Tibial artery (tissue), 4 donors: Measurements from ENCODE around the gene C9orf78.

Experiments used
- DNase-seq, 2 donors: peaks; one replicate each; pipeline ENCODE4 v3.0.0-alpha.2; 2019
- H3K27ac ChIP-seq, 2 donors: fragments of 200-600 bp; sonication (generic) in 1 of 2; 1 replicate in 1 of 2; 2 replicates in 1 of 2; pipeline ENCODE4 v1.5.1; 2018 to 2019; ENCODE audit warnings: mild to moderate bottlenecking in 1 of 2
- H3K27me3 ChIP-seq, 2 donors: fragments of 200-600 bp; sonication (generic) in 1 of 2; one replicate each; pipeline versions ENCODE4 v1.5.1 to v1.6.0; 2016 to 2019
- H3K36me3 ChIP-seq, 3 donors: fragments of 200-600 bp; sonication (generic) in 2 of 3; one replicate each; pipeline ENCODE4 v1.5.1; 2016 to 2019; ENCODE audit warnings: mild to moderate bottlenecking in 2 of 3
- H3K4me1 ChIP-seq, 4 donors: fragments of 200-600 bp; sonication (generic) in 2 of 4; 1 replicate in 3 of 4; 2 replicates in 1 of 4; pipeline ENCODE4 v1.5.1; 2016 to 2019
- H3K4me3 ChIP-seq, 2 donors: fragments of 200-600 bp; sonication (generic) in 1 of 2; 1 replicate in 1 of 2; 2 replicates in 1 of 2; pipeline ENCODE4 v1.5.1; 2018 to 2019; ENCODE audit warnings: mild to moderate bottlenecking in 2 of 2
- H3K9me3 ChIP-seq, 3 donors: fragments of 200-600 bp; sonication (generic) in 1 of 3; one replicate each; pipeline ENCODE4 v1.5.1; 2016 to 2019
- CTCF ChIP-seq, 2 experiments: fragments of 200-600 bp in 1 of 2; fragments of 450-650 bp in 1 of 2; IDR thresholded peaks; one replicate each; pipeline ENCODE4 v1.5.1; 2017 to 2019; ENCODE audit warnings: antibody characterized with exemption in 2 of 2, mild to moderate bottlenecking in 1 of 2, moderate library complexity in 1 of 2
- intact Hi-C: fragments of 100-400 bp; cut with DNase I; formaldehyde crosslinking; loops from one replicate; pipeline ENCODE4 v1.15.0; 2023; ENCODE audit warnings: low total_unique reads

Gene C9orf78

GRCh38 chr9:129841071-129841470 is 6.0 kb upstream of the C9orf78 start:
- Histone ChIP-seq H3K4me3 (no peak overlapping the region), H3K27ac (no peak overlapping the region), H3K36me3 (peaks cover 0 to 17% (median 10%) of the 10 kb centered on the region in 3 donors), H3K4me1 (peaks cover 0 to 40% (median 28%) of the 10 kb centered on the region in 4 donors), H3K27me3 (no peaks in the 10 kb centered on the region), H3K9me3 (no peaks in the 10 kb centered on the region)
- DNase-seq, result no peak
- intact Hi-C loops, result no loop called here
- no peak for TF ChIP-seq CTCF (IDR thresholded peaks at IDR 0.05)

GRCh38 chr9:129840034-129840433 is 5.0 kb upstream of the C9orf78 start:
- no peak for DNase-seq
- Histone ChIP-seq H3K27ac (no peak overlapping the region), H3K9me3 (no peaks in the 10 kb centered on the region), H3K36me3 (peaks cover 0 to 17% (median 10%) of the 10 kb centered on the region in 3 donors), H3K27me3 (no peaks in the 10 kb centered on the region), H3K4me1 (peaks cover 0 to 43% (median 30%) of the 10 kb centered on the region in 4 donors), H3K4me3 (no peak overlapping the region)
- no peak for TF ChIP-seq CTCF (IDR thresholded peaks at IDR 0.05)
- intact Hi-C loops, result no loop called here

- Histone ChIP-seq H3K27me3 (no peaks in the 10 kb centered on the region), H3K27ac (peak overlapping the region in 1 of 2 donors; percentile 1), H3K4me1 (peaks cover 0 to 43% (median 30%) of the 10 kb centered on the region in 4 donors), H3K9me3 (no peaks in the 10 kb centered on the region), H3K4me3 (no peak overlapping the region), H3K36me3 (peaks cover 0 to 17% (median 10%) of the 10 kb centered on the region in 3 donors)
- DNase-seq, result no peak
- TF ChIP-seq CTCF (IDR thresholded peaks at IDR 0.05), result no peak
- intact Hi-C loops, result loop anchor here (5.0 kb wide), 2 partner anchors 43 to 203 kb away; partner anchors contain the start of gene FNBP1
These were observed 4.4 kb upstream of the C9orf78 start for GRCh38 chr9:129839324-129840023.

- TF ChIP-seq CTCF (IDR thresholded peaks at IDR 0.05), result no peak
- H3K4me3 ChIP-seq, result no peak overlapping the region
- H3K27ac ChIP-seq, result peak overlapping the region in 1 of 2 donors; percentile 1
- DNase-seq, result no peak
- H3K36me3 ChIP-seq, result peaks cover 0 to 16% (median 8%) of the 10 kb centered on the region in 3 donors
- H3K27me3 ChIP-seq, result no peaks in the 10 kb centered on the region
- H3K9me3 ChIP-seq, result no peaks in the 10 kb centered on the region
- H3K4me1 ChIP-seq, result peaks cover 0 to 50% (median 35%) of the 10 kb centered on the region in 4 donors
- intact Hi-C loops, result loop anchor here (5.0 kb wide), 2 partner anchors 44 to 204 kb away; partner anchors contain the start of gene FNBP1
These were observed 3.7 kb upstream of the C9orf78 start for GRCh38 chr9:129838707-129839259.

DNA sequence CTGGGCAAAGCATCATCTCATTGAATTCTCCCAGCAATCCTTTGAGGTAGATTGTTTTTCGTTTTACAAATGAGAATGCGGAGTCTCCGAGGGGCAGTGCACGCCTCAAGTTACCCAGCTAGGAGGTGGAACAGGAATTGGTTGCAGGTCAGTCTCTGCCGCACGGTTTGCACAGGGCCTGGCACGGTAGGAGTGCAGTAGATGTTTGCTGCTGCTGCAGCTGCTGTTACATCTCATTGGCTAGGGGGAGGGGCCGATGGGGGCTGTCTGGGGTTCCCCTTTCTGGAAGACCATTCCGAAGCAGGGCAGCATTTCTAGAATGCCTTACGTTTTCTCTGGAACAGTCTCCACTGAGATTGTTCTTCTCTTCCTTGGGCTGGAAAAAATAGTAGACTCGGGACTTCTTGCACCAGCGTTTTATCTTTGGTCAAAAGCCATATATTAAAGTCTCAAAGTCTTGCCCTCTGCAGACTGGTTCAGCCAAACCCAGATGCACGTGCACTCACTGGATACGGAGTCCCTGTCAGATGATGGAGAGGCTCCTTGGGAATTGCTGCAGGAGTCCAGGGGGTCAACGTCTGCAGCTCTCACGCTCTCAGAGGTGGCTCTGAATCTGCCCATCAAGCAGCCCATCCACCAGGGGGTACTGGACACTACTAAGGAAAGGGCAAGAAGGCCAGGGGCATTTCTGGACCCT is 1.4 kb upstream of the C9orf78 start:
- no peak for TF ChIP-seq CTCF (IDR thresholded peaks at IDR 0.05)

More for the DNA sequence above, 1.4 kb upstream of the C9orf78 start:
- intact Hi-C loops, result loop anchor here (5.0 kb wide), 2 partner anchors 46 to 206 kb away; partner anchors contain the start of gene FNBP1
- H3K36me3 ChIP-seq, result peaks cover 14 to 23% (median 16%) of the 10 kb centered on the region in 3 donors
- H3K27me3 ChIP-seq, result no peaks in the 10 kb centered on the region
- H3K4me1 ChIP-seq, result peaks cover 0 to 55% (median 40%) of the 10 kb centered on the region in 4 donors
- H3K4me3 ChIP-seq, result peak overlapping the region; percentile 90 to 97
- peak overlapping the region; percentile 91 to 96 for H3K27ac ChIP-seq
- DNase-seq, result peak in 1 of 2 donors; percentile 27
- no peaks in the 10 kb centered on the region for H3K9me3 ChIP-seq
